Endothelial cell of umbilical vein (primary cell): ENCODE measurements around the gene SUPT16H.

Experiments used
- JUN ChIP-seq: IDR thresholded peaks from 2 replicates; pipeline ENCODE4 v1.6.1; 2011; ENCODE audit warnings: borderline replicate concordance, low read depth; ENCODE audit not compliant: insufficient read length, insufficient read depth
- POLR2A ChIP-seq: IDR thresholded peaks from 2 replicates; pipeline ENCODE4 v1.6.1; 2012; ENCODE audit warnings: low read depth, mild to moderate bottlenecking, control low read depth, low read length
- POLR2AphosphoS5 ChIP-seq: IDR thresholded peaks from 2 replicates; pipeline ENCODE4 v1.6.1; 2012; ENCODE audit warnings: low read depth, mild to moderate bottlenecking, control low read depth, low read length, moderate library complexity; ENCODE audit not compliant: insufficient read depth
- TF ChIP-seq, protein P1 (sequence below): IDR thresholded peaks from 2 replicates; pipeline ENCODE4 v1.6.1; 2011; ENCODE audit not compliant: insufficient read depth, insufficient read length
- TF ChIP-seq, protein P2 (sequence below), 2 donors: IDR thresholded peaks; 1 replicate in 1 of 2; 2 replicates in 1 of 2; pipeline ENCODE4 v1.5.1; 2011; ENCODE audit warnings: low read length in 2 of 2, mild to moderate bottlenecking in 2 of 2, moderate library complexity in 2 of 2, control low read depth in 1 of 2, inconsistent platforms in 1 of 2, low read depth in 1 of 2; ENCODE audit not compliant: insufficient read depth in 1 of 2; ENCODE audit errors: extremely low read depth in 1 of 2

DNA sequence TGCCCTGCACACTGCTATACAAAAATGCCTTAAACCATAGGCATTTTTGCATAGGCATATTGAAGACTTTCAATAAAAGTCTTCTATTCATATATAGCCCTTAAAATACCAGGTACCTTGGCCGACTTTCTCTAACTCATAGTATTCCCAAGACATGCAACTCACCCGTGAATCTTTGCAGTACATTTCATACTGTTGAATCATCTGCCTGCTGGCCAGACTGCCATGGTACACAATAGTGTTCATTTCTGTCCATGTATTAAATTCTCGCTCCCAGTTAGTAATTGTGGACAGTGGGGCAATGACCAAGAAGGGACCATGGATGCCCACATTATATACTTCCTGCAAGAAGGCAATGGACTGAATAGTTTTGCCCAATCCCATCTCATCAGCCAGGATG, 24.3 kb upstream of the SUPT16H start:
- TF ChIP-seq, protein P1, sequence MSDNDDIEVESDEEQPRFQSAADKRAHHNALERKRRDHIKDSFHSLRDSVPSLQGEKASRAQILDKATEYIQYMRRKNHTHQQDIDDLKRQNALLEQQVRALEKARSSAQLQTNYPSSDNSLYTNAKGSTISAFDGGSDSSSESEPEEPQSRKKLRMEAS, result no peak
- TF ChIP-seq, protein P2, sequence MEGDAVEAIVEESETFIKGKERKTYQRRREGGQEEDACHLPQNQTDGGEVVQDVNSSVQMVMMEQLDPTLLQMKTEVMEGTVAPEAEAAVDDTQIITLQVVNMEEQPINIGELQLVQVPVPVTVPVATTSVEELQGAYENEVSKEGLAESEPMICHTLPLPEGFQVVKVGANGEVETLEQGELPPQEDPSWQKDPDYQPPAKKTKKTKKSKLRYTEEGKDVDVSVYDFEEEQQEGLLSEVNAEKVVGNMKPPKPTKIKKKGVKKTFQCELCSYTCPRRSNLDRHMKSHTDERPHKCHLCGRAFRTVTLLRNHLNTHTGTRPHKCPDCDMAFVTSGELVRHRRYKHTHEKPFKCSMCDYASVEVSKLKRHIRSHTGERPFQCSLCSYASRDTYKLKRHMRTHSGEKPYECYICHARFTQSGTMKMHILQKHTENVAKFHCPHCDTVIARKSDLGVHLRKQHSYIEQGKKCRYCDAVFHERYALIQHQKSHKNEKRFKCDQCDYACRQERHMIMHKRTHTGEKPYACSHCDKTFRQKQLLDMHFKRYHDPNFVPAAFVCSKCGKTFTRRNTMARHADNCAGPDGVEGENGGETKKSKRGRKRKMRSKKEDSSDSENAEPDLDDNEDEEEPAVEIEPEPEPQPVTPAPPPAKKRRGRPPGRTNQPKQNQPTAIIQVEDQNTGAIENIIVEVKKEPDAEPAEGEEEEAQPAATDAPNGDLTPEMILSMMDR (IDR thresholded peaks at IDR 0.05; ENCODE audit: extremely low read depth in 1 of 2, insufficient read depth in 1 of 2, low read depth in 1 of 2, low read length in 2 of 2), result no peak
- TF ChIP-seq JUN, result no peak
- no peak for TF ChIP-seq POLR2A
- no peak for TF ChIP-seq POLR2AphosphoS5
